Tibial artery (tissue), 4 donors: ENCODE measurements around the gene TMEM266.
"Not testable (repeated sequence)": the region's sequence is repeated elsewhere in the genome, so short reads cannot be mapped to it uniquely, and the experiment has no call there.

Experiments
- DNase-seq, 2 donors: peaks; one replicate each; pipeline ENCODE4 v3.0.0-alpha.2; 2019
- H3K27ac ChIP-seq, 2 donors: fragments of 200-600 bp; sonication (generic) in 1 of 2; 1 replicate in 1 of 2; 2 replicates in 1 of 2; pipeline ENCODE4 v1.5.1; 2018 to 2019; ENCODE audit warnings: mild to moderate bottlenecking in 1 of 2
- H3K27me3 ChIP-seq, 2 donors: fragments of 200-600 bp; sonication (generic) in 1 of 2; one replicate each; pipeline versions ENCODE4 v1.5.1 to v1.6.0; 2016 to 2019
- H3K36me3 ChIP-seq, 3 donors: fragments of 200-600 bp; sonication (generic) in 2 of 3; one replicate each; pipeline ENCODE4 v1.5.1; 2016 to 2019; ENCODE audit warnings: mild to moderate bottlenecking in 2 of 3
- H3K4me1 ChIP-seq, 4 donors: fragments of 200-600 bp; sonication (generic) in 2 of 4; 1 replicate in 3 of 4; 2 replicates in 1 of 4; pipeline ENCODE4 v1.5.1; 2016 to 2019
- H3K4me3 ChIP-seq, 2 donors: fragments of 200-600 bp; sonication (generic) in 1 of 2; 1 replicate in 1 of 2; 2 replicates in 1 of 2; pipeline ENCODE4 v1.5.1; 2018 to 2019; ENCODE audit warnings: mild to moderate bottlenecking in 2 of 2
- H3K9me3 ChIP-seq, 3 donors: fragments of 200-600 bp; sonication (generic) in 1 of 3; one replicate each; pipeline ENCODE4 v1.5.1; 2016 to 2019
- CTCF ChIP-seq, 2 experiments: fragments of 200-600 bp in 1 of 2; fragments of 450-650 bp in 1 of 2; IDR thresholded peaks; one replicate each; pipeline ENCODE4 v1.5.1; 2017 to 2019; ENCODE audit warnings: antibody characterized with exemption in 2 of 2, mild to moderate bottlenecking in 1 of 2, moderate library complexity in 1 of 2
- intact Hi-C: fragments of 100-400 bp; cut with DNase I; formaldehyde crosslinking; loops from one replicate; pipeline ENCODE4 v1.15.0; 2023; ENCODE audit warnings: low total_unique reads

The TMEM266 gene, protein sequence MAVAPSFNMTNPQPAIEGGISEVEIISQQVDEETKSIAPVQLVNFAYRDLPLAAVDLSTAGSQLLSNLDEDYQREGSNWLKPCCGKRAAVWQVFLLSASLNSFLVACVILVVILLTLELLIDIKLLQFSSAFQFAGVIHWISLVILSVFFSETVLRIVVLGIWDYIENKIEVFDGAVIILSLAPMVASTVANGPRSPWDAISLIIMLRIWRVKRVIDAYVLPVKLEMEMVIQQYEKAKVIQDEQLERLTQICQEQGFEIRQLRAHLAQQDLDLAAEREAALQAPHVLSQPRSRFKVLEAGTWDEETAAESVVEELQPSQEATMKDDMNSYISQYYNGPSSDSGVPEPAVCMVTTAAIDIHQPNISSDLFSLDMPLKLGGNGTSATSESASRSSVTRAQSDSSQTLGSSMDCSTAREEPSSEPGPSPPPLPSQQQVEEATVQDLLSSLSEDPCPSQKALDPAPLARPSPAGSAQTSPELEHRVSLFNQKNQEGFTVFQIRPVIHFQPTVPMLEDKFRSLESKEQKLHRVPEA

GRCh38 chr15:76059320-76060117 lies at the start of gene TMEM266:
TMEM266 (plus strand) TSS chr15:76059985; CDS start chr15:76134264, 74,279 bp downstream.
- Histone ChIP-seq H3K9me3 (no peaks in the 10 kb centered on the region), H3K4me3 (peak within 1 kb of the TSS; percentile 45 to 59), H3K4me1 (peaks cover 0 to 22% (median 18%) of the 10 kb centered on the region in 4 donors), H3K27me3 (peaks cover 0 to 57% of the 10 kb centered on the region in 2 donors), H3K36me3 (no peaks in the 10 kb centered on the region), H3K27ac (no peak within 1 kb of the TSS)
- no peak for TF ChIP-seq CTCF (IDR thresholded peaks at IDR 0.05)
- intact Hi-C loops, result no loop called here
- peak in 1 of 2 donors; percentile 23 for DNase-seq

GRCh38 chr15:76010613-76011012 lies 49.2 kb upstream of the TMEM266 start:
- Histone ChIP-seq H3K27ac (no peak overlapping the region), H3K36me3 (no peaks in the 10 kb centered on the region), H3K9me3 (no peaks in the 10 kb centered on the region), H3K27me3 (no peaks in the 10 kb centered on the region), H3K4me1 (peaks cover 0 to 13% (median 4%) of the 10 kb centered on the region in 4 donors), H3K4me3 (no peak overlapping the region)
- intact Hi-C loops, result no loop called here
- DNase-seq, result no peak
- TF ChIP-seq CTCF (IDR thresholded peaks at IDR 0.05), result no peak

DNA sequence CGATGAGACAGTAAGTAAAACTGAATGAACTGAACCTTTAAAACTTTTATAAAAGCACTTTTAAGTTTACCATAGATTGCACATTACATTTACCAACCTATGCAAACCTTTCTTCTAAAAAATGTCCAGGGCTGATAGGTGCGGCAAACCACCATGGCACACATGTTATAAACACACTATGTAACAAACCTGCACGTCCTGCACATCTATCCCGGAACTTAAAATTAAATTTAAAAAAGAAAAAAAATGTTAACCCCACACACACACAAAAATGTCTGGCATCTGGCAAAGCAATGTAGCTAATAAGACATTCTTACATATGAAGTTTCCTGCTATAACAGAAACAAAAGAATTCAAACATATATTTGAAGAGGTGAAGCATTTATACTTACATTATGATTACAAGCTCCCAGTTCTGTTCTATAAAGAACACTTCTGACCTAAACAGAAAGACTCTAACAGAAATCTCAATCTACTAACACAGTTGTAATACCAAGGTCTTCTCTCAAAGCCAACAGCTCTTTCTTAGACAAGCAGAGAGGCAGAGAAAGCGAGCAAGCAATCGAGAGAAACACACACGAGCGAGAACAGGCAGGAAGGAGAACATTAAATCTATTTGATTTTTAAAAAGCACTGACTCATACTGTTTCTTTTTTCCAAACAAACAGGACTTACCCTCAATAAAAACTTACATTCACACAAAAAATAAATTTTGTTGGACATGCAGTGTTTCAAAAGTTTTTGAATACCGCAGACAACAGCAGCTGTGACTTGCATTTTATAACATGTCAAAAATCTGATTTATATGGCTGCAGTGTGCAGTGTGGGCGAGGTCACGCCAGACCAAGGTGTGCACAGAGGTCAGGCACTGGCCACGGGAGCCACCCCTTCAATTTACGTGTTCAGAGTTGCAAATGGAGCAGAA lies 47.9 kb upstream of the TMEM266 start, which contains the start of gene NRG4:
Gene NRG4, minus strand, starts transcription at position 798 of the 925 bp plus-strand sequence. CDS start 1,194 bp downstream, outside the sequence.
- Histone ChIP-seq H3K4me3 (no peak within 1 kb of the TSS), H3K9me3 (no peaks in the 10 kb centered on the region), H3K4me1 (peaks cover 0 to 13% (median 4%) of the 10 kb centered on the region in 4 donors), H3K27ac (no peak within 1 kb of the TSS), H3K27me3 (no peaks in the 10 kb centered on the region), H3K36me3 (no peaks in the 10 kb centered on the region)
- TF ChIP-seq CTCF (IDR thresholded peaks at IDR 0.05), result no peak
- intact Hi-C loops, result no loop called here
- DNase-seq, result no peak

DNA sequence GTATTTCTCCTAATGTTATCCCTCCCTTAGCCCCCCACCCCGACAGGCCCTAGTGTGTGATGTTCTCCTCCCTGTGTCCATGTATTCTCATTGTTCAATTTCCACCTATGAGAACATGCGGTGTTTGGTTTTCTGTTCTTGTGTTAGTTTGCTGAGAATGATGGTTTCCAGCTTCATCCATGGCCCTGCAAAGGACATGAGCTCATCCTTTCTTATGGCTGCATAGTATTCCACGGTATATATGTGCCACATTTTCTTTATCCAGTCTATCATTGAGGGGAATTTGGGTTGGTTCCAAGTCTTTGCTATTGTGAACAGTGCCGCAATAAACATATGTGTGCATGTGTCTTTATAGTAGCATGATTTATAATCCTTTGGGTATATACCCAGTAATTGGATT lies 46.3 kb upstream of the TMEM266 start:
- H3K9me3 ChIP-seq, DNase-seq, intact Hi-C loops, H3K27ac ChIP-seq, H3K4me3 ChIP-seq, H3K27me3 ChIP-seq, H3K36me3 ChIP-seq: not testable (repeated sequence)
- peaks cover 0 to 13% (median 4%) of the 10 kb centered on the region in 4 donors for H3K4me1 ChIP-seq

- Histone ChIP-seq H3K9me3 (peaks cover 0 to 14% (median 3%) of the 10 kb centered on the region in 3 donors), H3K4me3 (no peak overlapping the region), H3K27ac (no peak overlapping the region), H3K27me3 (peaks cover 0 to 12% of the 10 kb centered on the region in 2 donors), H3K4me1 (no peaks in the 10 kb centered on the region), H3K36me3 (no peaks in the 10 kb centered on the region)
- intact Hi-C loops, result no loop called here
- no peak for TF ChIP-seq CTCF (IDR thresholded peaks at IDR 0.05)
- DNase-seq, result no peak
These were observed 35.6 kb upstream of the TMEM266 start for GRCh38 chr15:76024021-76024768.
